Ishikawa (cell line): ENCODE results near the gene COL26A1.

ENCODE experiments used
- CEBPB ChIP-seq: IDR thresholded peaks from 2 replicates; pipeline ENCODE4 v1.6.1; 2012
- FOXM1 ChIP-seq: IDR thresholded peaks from 2 replicates; pipeline ENCODE4 v1.6.1; 2012; ENCODE audit warnings: low read depth, borderline replicate concordance
- NFIC ChIP-seq: IDR thresholded peaks from 2 replicates; pipeline ENCODE4 v1.6.1; 2012
- TAF1 ChIP-seq: IDR thresholded peaks from 2 replicates; pipeline ENCODE4 v1.6.1; 2012; ENCODE audit warnings: low read depth, mild to moderate bottlenecking
- YY1 ChIP-seq: IDR thresholded peaks from 2 replicates; pipeline ENCODE4 v1.6.1; 2012; ENCODE audit warnings: low read depth
- ZBTB7A ChIP-seq: IDR thresholded peaks from 2 replicates; pipeline ENCODE4 v1.6.1; 2012; ENCODE audit warnings: low read depth

GRCh38 chr7:101362334-101363195, at the start of gene COL26A1:
- TF ChIP-seq YY1 (no peak), CEBPB (no peak), NFIC (no peak), TAF1 (0 out of 2 replicates have a peak, but pooled peaks have one; percentile 34), FOXM1 (no peak), ZBTB7A (peak; percentile 70; the same call in 1 of the 2 replicates)
